CD4-positive, alpha-beta T cell treated with Interleukin-4 for 1 hour (primary cell): ENCODE measurements around the gene LRP5.

Source experiments
- DNase-seq, 2 donors: peaks; one replicate each; pipeline ENCODE4 v3.0.0-alpha.2; 2020 to 2022

LRP5 gene

GRCh38 chr11:68309621-68310185, 2.7 kb upstream of the LRP5 start:
- no peak for DNase-seq

DNA sequence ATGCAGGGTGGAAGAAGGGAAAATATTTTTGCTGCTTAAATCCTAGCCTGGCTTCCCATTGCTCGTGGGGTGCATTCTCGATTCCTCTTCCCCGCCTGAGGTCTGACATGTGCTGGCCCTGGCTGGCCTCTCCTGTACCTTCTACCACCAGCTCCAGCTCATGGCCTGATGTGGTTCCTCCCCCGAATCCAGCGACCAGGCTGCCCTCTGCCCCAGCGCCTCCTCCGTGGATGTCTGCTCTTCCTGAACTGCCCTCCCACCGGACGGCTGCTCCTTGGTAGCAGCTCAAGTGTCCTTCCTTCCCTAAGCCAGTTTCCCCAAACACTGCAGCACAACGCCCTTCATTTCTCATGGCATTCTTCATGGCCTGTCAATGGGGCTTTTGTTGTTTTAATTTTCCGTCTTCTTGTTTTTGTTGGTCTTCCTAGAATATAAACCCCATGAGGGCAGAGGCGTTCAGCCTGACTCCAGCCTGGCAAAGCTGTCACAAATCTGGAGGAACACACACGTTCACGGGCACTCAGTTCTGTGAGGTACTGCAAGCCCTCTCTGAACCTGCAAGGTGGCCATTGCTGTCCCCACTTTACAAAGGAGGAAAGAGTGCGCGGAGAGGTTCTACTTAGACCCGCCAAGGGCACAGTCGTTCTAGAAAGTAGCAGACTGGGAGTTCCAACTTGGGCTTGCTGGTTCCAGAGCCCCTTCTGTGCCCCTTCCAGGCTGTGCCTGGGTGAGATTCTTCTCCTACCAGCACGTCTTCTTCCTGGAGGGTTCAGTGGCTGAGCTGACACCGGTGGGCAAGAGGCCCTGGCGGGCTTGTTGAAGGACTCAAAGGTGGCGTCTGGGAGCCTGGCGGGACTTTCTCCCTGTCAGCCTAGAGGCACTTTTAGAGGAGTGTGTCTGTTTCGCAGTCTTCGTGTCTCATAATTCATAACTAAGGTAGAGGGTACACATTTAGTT, 953 bp upstream of the LRP5 start:
- no peak for DNase-seq

DNA sequence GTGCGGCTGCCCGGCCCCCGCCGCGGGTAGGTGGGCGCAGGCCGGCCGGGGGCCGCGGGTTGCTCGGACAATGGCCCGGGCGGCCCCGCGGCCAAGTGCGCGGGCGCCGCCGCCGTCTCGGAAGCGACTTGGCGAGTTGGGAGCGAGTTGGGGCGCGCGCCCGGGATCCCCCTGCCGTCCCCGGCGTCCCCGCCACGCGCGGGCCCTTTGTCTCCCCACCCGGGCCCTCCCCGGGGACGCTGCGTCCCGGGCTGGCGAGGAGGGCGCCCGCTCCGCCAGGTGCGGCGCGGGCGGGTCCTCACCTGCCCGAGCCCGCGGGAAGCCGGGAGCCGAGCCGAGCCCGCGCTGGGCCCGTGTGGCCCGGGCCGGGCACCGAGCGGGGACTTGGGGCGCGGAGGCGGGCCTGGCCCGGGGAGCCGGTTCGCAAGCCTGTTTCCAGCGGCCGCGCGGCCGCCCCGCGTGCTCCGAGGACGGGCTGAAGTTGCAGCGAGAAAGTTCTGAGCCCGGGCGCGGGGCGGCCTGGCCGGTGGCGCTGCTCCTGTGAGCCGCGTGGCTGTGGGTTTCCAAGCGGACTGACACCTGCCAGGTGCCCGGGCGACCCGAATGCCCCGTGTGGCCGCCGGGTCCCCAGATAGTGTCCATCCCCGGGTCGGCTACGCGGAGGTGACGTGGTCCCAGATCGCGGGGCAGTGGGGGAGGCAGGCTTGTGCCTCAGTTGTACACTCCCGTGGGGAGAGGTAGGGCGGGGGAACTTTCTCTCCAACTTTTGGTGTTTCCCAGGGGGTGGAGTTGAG, 586 bp downstream of the LRP5 start:
- DNase-seq, result no peak

DNA sequence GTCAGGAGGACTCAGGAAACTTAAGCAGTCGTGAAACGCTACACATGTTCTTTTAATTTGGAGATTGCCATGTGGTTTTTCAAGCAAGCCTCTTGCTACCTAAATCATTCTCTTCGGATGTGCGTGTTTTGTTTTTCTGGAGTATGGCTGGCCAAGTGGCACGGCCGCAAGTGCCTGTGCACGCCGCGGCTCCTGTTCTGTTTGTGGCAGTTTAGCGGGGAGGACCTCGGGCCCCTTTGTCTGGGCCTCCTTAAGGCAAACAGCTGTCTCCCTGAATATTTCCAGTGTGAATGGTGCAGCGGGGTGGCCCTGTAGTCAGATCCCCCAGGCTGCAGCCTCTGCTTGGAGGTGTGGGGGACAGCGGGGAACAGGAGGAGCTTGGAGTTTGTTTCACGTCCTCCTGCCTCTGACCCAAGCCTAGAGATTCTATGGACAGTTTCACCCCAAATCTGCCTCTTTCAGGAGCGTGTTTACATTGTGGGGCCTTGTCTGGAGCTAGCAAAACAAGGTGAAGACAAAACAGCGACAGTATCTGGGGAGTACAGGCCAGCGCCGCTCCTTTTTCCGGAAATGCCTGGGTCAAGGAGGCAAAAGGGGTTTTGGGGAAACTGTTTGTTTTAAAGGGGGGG, 1.3 kb downstream of the LRP5 start:
- no peak for DNase-seq

GRCh38 chr11:68314203-68315170, 2.1 kb downstream of the LRP5 start:
- DNase-seq, result no peak

DNA sequence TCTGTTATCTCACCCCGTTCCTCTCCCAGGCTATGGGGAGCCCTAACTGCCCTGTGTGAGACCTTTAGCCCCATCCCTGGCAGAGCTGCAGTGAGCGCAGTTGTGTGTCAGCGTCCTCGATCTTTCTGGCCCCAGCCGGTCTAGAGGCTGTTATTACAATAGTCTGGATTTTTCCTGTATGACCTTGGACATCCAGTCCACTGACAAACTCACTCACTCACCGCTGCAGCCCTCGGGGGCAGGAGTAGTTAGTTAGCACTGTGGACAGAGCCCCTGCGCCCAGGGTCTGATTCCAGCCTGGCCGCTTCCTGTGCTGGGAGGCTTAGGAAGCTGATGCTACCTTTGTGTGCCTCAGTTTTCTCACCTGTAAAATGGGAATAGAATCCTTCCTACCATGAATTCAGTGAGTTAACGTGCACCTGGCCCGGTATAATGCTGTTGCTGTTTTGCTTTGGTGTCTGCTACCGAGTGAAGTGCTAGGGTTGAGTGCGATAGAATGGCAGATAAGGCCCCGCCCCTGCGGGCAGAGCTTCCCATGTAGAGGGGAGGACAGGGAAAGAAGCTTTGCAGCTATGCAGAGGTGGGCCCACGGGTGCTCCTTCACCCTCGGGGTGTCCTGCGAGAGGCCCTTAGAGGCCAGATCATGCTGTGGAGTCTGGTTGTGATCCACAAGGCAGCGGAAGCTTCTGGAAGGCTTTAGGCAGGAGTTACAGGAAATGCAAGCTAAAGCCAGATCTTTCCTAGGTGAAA, 3.0 kb downstream of the LRP5 start:
- DNase-seq, result no peak

DNA sequence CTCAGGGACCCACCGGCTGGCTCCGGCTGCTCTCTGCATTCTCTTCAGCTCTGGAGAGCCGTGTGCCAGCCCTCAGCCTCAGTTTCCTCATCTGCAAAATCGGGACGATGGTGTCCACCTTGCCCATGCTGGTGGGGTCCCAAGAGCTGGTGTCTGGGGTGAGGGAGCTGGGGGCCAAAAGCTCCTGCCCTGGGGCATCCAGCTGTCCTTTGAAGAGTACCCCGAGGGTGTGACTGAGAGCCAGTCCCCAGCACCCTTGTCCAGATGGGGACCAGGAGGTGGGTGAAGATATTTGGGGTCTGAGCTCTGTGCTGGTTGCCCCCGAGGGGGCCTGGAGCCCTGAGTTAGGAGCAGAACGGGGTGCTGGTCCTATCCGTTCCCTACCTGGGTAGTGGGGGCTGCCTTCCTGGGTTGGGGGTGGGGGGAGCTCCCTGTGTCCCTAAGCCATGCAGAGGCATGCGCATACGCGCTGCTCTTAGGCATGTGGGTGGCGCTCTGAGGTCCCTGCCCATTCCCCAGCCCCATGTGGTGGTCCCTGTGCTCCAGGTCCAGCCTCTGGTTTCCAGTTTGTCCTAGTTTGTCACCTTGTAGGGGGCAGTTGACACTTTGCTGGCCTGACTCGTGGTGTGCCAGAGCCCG, 4.9 kb downstream of the LRP5 start:
- DNase-seq, result no peak

DNA sequence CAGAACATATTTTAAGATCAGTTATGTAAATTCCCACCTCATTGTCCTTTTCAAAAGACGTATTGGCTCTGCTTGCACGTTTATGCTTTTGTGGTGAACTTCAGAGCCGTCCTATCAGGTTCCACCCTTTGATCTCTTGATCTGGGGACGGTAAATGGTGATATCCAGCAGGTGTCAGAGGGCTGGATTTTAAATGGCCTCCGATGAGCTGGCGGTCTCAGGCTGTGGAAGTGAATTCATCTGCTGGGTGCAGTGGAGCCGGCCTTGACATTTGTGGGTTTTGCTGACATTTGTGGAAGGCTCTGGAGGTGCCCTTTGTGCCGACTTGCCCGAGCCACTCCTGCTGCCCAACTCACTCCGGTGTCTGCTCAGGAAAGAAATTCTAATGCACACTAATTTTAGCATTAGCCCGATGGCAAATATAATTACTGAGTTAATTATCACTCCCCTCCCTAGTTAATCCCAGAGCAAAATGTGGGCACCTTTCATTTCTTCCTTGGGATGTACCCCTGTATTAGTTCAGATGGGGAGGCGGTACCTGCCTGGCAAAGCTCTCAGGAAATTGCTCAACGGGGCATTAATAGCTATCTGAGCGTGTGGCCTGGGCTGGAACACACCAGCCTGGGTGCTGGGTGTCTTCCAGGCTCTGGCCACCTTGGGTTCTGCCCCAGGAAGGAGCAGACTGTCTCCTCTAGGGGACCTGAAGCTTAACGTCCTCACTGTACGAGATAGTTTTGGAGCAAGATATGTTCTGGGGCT, 9.1 kb downstream of the LRP5 start:
- DNase-seq, result no peak

GRCh38 chr11:68322052-68322430, 9.7 kb downstream of the LRP5 start:
- DNase-seq, result no peak

- DNase-seq, result no peak
Observed at GRCh38 chr11:68324241-68324640, 11.8 kb downstream of the LRP5 start.

DNA sequence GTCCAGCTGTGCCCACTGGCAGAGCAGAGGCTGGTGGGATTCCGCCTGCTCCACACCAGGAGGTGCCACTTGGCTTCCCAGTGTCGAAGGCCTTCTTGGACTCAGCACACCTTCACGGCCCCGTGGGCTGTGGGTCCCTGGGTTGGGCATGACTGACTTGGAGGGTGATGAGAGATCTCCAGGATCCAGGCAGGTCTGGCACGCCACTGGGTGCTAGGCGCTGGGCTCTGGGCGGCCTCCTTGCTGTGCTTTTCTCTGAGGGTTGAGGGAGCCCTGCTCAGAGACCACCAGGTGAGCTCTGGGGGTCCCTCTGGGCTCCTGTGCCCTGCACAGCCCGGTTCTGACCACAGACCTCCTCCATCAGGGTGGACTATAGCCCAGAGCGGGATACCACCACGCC, 12.3 kb downstream of the LRP5 start:
- no peak for DNase-seq

DNA sequence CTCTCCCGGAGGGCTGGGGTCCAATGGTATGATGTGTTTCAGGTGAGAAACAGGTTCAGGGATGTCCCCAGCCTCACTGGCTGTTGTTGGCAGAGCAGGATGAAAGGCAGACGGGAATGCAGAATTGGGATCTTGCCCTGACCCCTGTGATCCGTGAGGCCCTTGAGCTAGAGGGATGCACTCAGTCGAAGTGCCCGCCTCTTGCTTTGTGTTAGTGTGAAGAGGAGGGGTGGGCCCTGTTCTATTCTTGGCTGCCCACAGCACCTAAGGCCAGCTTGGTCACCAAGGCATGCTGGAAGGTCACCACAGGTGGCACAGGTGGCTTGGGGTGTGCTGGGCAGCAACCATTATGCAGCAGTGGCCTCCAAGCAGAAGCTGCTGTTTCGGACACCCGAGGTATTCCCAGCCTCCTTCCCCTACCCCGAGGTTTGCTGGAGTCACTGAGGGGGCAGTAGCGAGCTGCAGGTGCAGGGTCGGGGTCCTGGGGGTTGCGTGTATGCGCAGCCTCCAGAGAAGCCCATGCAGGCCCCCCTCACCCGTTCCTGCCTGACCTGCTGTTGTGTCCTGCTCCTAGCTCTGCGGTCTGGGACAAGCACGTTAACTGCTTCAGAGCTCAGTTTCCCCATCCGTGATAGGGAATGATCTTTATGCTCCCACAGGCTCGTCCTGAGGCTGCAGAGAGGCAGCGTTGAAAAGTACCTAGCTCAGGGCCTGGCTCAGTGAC, 13.0 kb downstream of the LRP5 start:
- no peak for DNase-seq

DNA sequence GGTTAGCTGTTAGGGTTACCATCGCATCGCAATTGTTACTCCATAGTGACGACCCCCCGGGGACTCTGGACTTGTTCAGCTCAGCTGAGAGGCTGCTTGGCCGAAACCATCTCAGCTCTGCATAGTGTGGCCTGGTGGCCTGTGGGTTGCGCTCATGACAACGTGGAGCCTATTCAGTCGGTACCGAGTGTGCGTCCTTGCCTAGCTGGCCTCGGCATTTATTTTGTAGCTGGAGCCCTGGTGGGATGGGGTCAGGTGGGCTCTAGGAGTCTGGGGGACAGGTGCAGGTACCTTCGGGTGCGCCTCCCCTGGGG, 13.5 kb downstream of the LRP5 start:
- no peak for DNase-seq

GRCh38 chr11:68326334-68327215, 14.2 kb downstream of the LRP5 start:
- no peak for DNase-seq

- DNase-seq, result no peak
Observed at GRCh38 chr11:68327586-68328370, 15.4 kb downstream of the LRP5 start.

DNA sequence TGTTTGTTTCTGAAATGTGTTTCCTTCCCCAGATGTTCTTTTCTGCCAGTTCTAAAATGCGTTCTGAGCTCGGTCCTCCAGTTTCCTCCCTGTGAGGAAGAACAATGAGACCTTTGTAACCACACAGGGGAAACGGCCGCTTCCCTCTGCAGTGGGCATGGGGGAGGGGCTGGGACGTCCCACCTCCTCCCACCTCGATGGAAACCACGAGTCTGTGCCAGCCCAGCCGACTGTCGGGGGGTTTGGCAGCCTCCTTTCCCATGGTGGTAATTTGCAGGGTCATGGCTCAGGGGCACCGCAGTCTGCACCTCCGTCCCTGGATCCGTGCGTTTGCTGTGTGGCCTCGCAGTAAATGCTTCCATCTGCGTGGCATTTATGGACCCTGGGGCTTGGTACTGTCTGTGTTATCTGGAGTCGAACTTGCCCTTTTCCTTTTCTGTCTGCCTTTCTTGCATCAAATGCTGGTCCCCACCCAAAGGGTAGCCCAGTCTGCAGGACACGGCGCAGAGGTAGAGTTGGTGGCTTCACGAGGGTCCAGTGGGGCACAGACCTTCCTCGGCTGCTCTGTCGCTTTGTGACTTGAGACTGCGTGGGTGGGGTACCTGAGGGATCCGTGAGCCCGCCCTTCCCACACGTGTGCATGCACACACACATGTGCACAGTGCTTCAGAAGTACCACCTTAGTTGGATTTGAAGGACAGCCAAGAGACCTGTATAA, 16.1 kb downstream of the LRP5 start:
- DNase-seq, result peak in 1 of 2 donors; percentile 20

DNA sequence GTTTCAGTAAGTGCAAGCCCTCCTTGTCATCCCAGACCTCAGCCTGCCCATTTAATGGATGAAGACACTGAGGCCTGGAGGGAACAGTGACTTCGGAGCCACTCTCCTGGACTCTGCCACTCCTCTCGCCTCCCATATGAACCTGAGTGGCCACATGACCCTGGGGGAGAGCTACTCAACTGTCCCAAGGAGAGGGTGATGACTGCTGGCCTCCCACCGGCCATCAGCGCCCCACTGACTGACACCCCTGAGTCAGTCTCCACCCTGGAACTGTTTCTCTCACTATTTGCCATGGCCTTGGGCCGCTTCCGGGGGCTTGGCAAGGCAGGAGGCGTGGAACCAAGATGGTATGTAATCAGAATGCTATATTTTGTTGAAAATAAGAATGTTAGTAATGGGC, 17.1 kb downstream of the LRP5 start:
- no peak for DNase-seq
